ENCODE measurements around the gene TMEM175.

TMEM175 gene

DNA sequence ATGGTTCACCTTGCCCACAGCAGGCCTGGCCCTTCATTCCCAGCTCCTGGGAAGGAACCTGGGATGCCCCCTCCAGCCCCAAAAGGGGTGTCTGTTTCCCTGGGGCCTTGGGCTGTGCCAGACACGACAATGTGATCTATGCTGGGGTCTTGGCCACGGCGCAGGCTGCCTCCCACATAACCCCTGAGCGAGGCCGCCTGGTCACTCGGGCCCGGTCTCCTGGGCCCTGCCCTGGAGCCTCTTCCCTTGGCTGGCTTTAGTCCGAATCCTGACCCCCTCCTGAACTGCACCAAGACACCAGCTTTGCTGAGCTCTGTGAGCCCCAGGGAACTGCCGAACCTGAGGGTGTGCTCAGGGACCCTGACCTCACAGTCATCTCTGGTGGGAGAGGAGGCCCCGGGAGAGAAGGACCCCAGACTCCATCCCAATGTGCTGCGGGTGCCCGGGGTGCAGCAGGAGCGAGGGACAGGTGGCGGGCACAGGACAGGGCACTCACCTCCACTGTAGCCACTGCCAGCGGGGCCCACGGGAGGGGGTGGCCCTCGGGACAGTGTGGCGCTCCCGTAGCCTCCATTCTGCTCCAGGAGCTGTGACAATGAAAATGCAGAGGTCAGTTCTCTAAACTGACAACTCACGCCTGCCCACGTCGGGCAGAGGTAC lies 42.1 kb upstream of the TMEM175 start:
- TF ChIP-seq, protein P1, sequence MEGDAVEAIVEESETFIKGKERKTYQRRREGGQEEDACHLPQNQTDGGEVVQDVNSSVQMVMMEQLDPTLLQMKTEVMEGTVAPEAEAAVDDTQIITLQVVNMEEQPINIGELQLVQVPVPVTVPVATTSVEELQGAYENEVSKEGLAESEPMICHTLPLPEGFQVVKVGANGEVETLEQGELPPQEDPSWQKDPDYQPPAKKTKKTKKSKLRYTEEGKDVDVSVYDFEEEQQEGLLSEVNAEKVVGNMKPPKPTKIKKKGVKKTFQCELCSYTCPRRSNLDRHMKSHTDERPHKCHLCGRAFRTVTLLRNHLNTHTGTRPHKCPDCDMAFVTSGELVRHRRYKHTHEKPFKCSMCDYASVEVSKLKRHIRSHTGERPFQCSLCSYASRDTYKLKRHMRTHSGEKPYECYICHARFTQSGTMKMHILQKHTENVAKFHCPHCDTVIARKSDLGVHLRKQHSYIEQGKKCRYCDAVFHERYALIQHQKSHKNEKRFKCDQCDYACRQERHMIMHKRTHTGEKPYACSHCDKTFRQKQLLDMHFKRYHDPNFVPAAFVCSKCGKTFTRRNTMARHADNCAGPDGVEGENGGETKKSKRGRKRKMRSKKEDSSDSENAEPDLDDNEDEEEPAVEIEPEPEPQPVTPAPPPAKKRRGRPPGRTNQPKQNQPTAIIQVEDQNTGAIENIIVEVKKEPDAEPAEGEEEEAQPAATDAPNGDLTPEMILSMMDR (IDR thresholded peaks at IDR 0.05; ENCODE audit: insufficient read depth, low read length, missing control alignments): no peak
- POLR2A ChIA-PET: no interaction called here
- H3K4me3 ChIP-seq (ENCODE audit: low read depth, low read length): no peak overlapping the region
- DNase-seq (ENCODE audit: low read depth, low spot score): no peak
- CTCF ChIA-PET: interaction anchor here (1.3 kb wide), 2 partner anchors 14 to 148 kb away, joined by 3 read pairs; no protein-coding TSS in a partner anchor

DNA sequence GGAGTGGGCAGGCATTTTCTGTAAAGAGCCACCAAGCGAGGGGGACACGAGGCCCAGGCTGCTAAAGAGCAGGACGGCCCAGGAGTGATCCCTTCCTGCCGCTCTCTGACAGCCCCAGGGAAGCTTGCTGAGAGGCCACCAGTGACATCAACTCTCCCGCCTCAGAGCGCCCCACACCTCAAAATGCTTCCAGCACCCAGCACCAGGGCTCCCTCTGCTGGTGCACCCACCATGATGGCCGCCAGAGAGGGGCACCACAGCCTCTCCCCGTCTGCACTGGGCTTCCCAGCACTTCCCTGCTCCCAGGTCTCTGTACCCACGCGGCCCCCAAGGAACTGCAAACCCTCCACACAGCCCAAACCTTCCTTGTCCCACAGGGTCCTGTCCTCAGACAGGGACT lies 40.5 kb upstream of the TMEM175 start:
- POLR2A ChIA-PET: interaction anchor here (0.5 kb wide), 1 partner anchor 40 kb away, joined by 3 read pairs; the partner anchor contains the start of genes GAK and TMEM175
- TF ChIP-seq, protein P1 (IDR thresholded peaks at IDR 0.05; ENCODE audit: insufficient read depth, low read length, missing control alignments): peak; percentile 10
- no peak overlapping the region for H3K4me3 ChIP-seq (ENCODE audit: low read depth, low read length)
- CTCF ChIA-PET: no interaction called here
- DNase-seq (ENCODE audit: low read depth, low spot score): no peak

DNA sequence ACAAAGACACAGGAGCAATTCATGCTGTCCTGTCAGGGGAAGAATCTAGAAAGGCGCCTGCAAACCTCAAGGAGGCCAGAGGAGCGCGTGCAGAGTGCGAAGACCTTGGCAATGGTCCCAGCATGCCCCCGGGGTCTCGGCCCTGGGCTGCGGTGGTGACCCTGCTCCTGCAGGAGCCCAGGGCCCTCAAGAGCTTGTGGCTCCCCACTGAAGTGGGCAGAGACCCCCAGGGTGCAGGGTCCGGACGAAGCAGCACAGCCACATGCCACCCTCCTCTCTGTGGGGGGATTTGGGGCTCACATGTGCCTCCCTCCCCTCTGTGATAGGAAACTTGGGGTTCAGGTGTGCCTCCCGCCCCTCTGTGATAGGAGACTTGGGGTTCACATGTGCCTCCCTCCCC lies 39.5 kb upstream of the TMEM175 start:
- POLR2A ChIA-PET: no interaction called here
- DNase-seq (ENCODE audit: low read depth, low spot score): no peak
- no peak overlapping the region for H3K4me3 ChIP-seq (ENCODE audit: low read depth, low read length)
- TF ChIP-seq, protein P1 (IDR thresholded peaks at IDR 0.05; ENCODE audit: insufficient read depth, low read length, missing control alignments): no peak
- CTCF ChIA-PET: no interaction called here

DNA sequence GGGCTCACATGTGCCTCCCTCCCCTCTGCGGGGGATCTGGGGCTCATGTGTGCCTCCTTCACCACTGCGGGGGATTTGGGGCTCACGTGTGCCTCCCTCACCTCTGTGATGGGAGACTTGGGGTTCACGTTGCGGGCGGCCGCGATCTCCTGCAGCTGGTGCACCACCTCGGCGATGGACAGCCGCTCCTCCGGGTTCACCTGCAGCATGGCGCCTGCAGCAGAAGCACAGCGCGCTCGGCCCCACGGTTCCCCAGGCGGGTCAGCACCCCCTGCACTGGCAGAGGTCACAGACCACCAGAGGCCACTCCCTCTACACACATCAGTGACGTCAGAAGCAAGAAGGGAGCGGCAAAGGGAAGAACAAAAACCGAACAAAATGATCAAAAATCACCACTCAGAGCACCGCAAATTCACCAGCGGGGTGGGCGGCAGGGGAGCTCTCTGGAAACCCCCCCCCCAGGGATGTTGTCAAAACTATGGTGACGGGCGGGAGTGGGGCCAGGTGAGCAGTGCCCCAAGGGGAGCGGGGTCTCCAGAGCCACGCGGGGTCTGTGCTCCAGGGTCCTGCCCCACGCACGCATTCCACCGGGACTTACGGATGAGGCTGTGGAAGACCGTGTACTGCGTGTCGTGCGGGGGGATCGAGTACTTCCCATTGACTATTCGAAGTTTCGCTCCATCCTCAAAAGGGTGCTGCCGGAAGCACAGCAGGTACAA lies 38.8 kb upstream of the TMEM175 start:
- H3K4me3 ChIP-seq (ENCODE audit: low read depth, low read length): no peak overlapping the region
- ChIA-PET POLR2A (no interaction called here), CTCF (no interaction called here)
- no peak for DNase-seq (ENCODE audit: low read depth, low spot score)
- TF ChIP-seq, protein P1 (IDR thresholded peaks at IDR 0.05; ENCODE audit: insufficient read depth, low read length, missing control alignments): no peak

DNA sequence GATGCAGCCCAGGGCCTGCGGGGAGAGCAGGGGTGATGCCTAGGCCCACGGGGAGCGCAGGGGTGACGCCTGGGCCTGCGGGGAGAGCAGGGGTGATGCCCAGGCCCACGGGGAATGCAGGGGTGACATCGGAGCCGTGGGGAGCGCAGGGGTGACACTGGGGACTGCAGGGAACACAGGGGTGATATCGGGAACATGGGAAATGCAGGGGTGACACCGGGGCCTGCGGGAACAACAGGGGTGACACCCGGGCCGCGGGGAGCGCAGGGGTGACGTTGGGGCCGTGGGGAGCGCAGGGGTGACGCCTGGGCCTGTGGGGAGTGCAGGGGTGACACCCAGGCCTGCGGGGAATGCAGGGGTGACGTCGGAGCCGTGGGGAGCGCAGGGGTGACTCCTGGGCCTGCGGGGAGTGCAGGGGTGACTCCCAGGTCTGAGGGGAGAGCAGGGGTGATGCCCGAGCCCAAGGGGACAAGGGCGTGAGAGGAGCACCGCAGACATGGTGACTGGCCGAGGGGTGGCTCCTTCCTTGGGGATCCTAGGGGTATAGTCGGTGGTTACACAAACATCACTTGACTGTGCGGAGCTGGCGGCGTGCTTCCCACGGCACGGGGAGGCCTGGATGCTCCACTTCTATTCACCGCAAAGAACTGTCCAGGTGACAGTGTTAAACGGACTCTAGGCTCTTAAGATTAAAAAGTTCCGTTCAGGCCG lies 38.1 kb upstream of the TMEM175 start:
- CTCF ChIA-PET: no interaction called here
- H3K4me3 ChIP-seq (ENCODE audit: low read depth, low read length): no peak overlapping the region
- DNase-seq (ENCODE audit: low read depth, low spot score): no peak
- TF ChIP-seq, protein P1 (IDR thresholded peaks at IDR 0.05; ENCODE audit: insufficient read depth, low read length, missing control alignments): no peak
- POLR2A ChIA-PET: no interaction called here

DNA sequence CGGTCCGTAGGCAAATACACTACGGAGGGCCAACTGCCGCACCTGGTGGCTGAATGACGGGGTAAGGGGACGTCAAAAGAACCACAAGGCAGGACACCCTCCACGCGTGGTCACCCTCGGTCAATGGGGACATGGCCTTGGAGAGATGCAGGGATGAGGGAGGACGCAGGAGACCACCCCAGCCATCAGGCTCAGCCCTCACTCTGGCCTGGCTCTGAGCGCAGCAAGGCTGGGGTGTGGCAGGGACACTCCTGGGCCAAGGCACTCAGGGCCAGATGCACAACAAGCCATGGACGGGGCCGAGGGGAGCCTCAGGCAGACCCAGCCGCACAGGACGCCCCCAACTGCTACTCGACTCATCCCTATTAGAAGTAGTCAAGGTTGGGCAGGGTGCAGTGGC lies 36.7 kb upstream of the TMEM175 start:
- TF ChIP-seq, protein P1 (IDR thresholded peaks at IDR 0.05; ENCODE audit: insufficient read depth, low read length, missing control alignments): no peak
- ChIA-PET POLR2A (no interaction called here), CTCF (no interaction called here)
- no peak for DNase-seq (ENCODE audit: low read depth, low spot score)
- H3K4me3 ChIP-seq (ENCODE audit: low read depth, low read length): no peak overlapping the region
